Measurements from ENCODE around the gene NDUFV1.

NDUFV1 gene

DNA sequence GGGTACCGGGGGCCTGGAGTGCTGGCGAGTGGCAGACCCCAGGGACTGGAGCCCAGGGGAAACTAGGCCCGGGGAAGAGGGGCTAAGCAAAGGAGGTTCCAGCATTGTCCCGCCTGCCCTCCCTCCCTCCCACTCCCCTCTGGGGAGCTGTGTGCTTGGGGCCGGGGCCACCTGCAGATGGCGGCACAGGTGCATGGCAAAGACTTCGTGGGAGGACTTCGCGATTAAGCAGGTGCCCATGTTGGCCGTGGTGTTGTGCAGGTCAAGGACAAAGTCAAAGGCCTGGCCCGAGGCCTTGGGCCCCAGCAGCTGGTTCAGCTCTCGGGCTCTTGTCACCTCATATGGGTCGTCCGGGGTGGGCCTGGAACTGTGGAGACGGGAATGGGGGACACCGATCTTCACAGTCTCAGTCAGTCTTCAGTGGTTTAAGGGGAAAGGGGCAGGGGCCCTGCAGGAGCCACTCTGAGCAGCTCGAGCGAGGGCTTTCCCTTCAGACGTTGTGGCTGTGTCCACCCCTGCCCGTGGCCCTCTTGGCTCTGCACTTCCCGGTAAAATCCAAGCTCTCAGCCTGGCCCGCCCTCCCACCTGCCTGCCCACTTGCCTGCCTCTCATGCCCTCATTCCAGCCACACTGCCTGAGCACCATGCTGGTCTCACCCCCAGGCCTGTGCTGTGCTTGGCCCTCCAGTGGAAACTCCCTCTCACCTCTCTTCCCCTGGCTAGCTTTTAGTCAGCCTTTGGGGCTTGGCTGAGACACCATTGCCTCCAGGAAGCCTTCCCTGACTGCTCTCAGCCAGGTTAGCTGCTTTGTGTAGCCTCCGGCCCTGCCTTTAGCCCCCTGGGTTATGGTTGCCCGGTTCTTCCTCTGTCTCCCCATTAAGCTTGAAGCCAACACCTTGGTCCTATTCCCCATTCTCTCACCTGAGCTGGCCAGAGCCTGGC is 39.1 kb downstream of the NDUFV1 start:
- WGBS: 92% methylated on average over 22 of the region's 24 CpGs
- H3K4me1 ChIP-seq (ENCODE audit: insufficient read depth, low read length): 0 out of 2 replicates have a peak, but pooled peaks cover 4% of the 10 kb centered on the region
- H3K9ac ChIP-seq (ENCODE audit: low read depth, low read length): no peak overlapping the region
- H3K9me3 ChIP-seq (ENCODE audit: insufficient read depth, low read depth, low read length): no peaks in the 10 kb centered on the region
- no peak overlapping the region for H3K4me3 ChIP-seq (ENCODE audit: low read length)
- peaks cover 10% of the 10 kb centered on the region; the same call in 1 of the 2 replicates for H3K27me3 ChIP-seq (ENCODE audit: insufficient read depth, low read length)
- no peak overlapping the region for H3K27ac ChIP-seq (ENCODE audit: low read depth, low read length)
- no peaks in the 10 kb centered on the region for H3K36me3 ChIP-seq (ENCODE audit: insufficient read depth, low read length)

DNA sequence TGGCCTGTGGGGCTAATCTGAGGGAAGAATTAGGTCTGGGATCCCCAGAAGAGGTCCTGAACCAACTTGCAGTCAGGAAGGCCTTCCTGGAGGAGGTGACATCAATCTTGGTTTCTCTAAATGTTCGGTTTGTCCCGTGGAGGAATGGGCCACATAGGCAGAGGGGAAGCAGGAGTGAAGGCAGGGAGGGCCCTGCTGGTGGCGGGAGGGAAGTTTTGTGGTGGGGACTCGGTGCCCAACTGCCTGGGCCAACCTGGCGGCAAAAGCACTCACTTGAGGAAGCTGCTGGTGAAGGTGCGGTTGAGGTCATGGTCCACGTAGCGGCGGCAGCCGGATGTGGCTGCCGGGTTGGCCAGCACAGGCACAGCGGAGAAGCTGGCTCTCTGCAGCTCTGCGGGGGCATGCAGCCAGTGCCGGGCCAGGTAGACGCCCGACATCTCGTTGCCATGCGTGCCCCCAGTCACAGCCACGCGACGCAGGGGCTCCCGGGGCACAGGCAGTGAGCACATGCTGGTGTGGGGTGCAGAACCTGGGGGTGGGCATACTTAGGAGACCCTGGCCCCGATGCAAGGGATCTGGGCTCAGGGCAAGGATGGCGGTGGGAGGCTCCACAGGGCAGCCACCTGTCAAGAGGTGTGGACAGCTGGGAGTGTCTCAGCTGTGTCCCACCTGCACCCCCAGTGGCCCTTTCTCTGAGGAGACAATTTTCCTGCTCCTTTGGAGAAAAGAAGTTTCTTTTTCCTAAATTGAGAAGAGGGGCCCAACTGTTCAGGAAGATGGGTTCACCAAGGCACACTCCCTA is 40.0 kb downstream of the NDUFV1 start:
- Histone ChIP-seq H3K9me3 (ENCODE audit: insufficient read depth, low read depth, low read length) (no peaks in the 10 kb centered on the region), H3K36me3 (ENCODE audit: insufficient read depth, low read length) (no peaks in the 10 kb centered on the region), H3K9ac (ENCODE audit: low read depth, low read length) (no peak overlapping the region), H3K4me3 (ENCODE audit: low read length) (no peak overlapping the region), H3K4me1 (ENCODE audit: insufficient read depth, low read length) (0 out of 2 replicates have a peak, but pooled peaks cover 4% of the 10 kb centered on the region), H3K27ac (ENCODE audit: low read depth, low read length) (no peak overlapping the region), H3K27me3 (ENCODE audit: insufficient read depth, low read length) (peaks cover 3% of the 10 kb centered on the region; the same call in 1 of the 2 replicates)
- WGBS: 91% methylated on average over 24 of the region's 24 CpGs

DNA sequence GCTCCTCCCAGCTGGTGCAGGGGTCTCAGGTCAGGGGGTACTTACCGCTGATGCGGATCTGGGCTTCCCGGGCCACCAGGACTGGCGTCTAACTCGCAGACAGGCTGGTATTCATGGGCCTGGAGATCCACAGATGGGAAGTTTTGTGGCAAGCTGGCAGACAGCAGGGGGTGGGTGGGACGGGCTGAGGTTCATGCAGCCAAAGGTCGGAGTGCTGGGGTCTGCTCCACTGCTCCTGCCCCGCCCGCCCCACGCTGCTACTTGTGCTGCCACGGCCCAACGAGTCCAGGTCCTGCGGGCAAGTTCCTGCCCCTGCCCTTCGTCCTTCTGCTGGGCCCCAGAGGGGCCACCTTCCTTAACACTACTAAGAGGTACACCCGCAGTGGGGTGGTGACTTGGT is 40.7 kb downstream of the NDUFV1 start:
- H3K27ac ChIP-seq (ENCODE audit: low read depth, low read length): no peak overlapping the region
- H3K4me1 ChIP-seq (ENCODE audit: insufficient read depth, low read length): 0 out of 2 replicates have a peak, but pooled peaks cover 4% of the 10 kb centered on the region

DNA sequence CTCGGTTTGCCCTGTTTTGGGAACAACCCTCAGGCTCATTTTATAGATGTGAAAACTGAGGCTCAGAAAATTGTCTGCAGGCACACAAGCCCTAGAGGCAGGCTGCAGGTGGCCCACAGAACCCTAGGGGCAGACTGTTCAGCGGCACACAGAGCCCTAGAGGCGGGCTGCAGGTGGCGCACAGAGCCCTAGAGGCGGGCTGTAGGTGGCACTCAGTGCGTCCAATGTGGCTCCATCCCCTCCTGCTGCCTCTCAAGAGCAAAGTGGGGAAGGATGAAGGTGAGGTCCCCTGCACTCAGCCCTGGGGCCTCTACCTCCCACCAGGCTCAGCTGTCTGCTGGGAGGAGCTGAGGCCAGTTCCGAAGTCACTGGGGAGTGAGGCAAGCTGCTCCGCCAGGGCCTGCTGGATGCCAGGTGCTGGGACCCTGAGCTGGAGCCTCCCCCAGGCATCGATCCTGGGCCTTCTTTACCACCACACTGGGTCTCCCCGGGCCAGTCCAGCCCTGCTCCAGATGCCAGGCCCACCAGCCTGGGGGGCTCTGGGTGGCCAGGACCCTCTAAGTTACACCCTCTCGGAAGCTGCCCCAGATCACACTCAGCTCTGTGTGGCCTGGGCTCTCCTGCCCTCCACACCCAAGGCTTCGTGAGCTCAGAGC is 41.5 kb downstream of the NDUFV1 start:
- Histone ChIP-seq H3K27ac (ENCODE audit: low read depth, low read length) (no peak overlapping the region), H3K4me1 (ENCODE audit: insufficient read depth, low read length) (0 out of 2 replicates have a peak, but pooled peaks cover 4% of the 10 kb centered on the region), H3K4me3 (ENCODE audit: low read length) (no peak overlapping the region), H3K9ac (ENCODE audit: low read depth, low read length) (no peak overlapping the region), H3K36me3 (ENCODE audit: insufficient read depth, low read length) (no peaks in the 10 kb centered on the region), H3K27me3 (ENCODE audit: insufficient read depth, low read length) (no peaks in the 10 kb centered on the region), H3K9me3 (ENCODE audit: insufficient read depth, low read depth, low read length) (no peaks in the 10 kb centered on the region)
- WGBS: 65% methylated on average over 12 of the region's 12 CpGs

More for the DNA sequence above, 40.7 kb downstream of the NDUFV1 start:
- Histone ChIP-seq H3K9me3 (ENCODE audit: insufficient read depth, low read depth, low read length) (no peaks in the 10 kb centered on the region), H3K27me3 (ENCODE audit: insufficient read depth, low read length) (no peaks in the 10 kb centered on the region), H3K36me3 (ENCODE audit: insufficient read depth, low read length) (no peaks in the 10 kb centered on the region), H3K9ac (ENCODE audit: low read depth, low read length) (no peak overlapping the region), H3K4me3 (ENCODE audit: low read length) (no peak overlapping the region)
- 90% methylated on average over 15 of the region's 15 CpGs for WGBS

DNA sequence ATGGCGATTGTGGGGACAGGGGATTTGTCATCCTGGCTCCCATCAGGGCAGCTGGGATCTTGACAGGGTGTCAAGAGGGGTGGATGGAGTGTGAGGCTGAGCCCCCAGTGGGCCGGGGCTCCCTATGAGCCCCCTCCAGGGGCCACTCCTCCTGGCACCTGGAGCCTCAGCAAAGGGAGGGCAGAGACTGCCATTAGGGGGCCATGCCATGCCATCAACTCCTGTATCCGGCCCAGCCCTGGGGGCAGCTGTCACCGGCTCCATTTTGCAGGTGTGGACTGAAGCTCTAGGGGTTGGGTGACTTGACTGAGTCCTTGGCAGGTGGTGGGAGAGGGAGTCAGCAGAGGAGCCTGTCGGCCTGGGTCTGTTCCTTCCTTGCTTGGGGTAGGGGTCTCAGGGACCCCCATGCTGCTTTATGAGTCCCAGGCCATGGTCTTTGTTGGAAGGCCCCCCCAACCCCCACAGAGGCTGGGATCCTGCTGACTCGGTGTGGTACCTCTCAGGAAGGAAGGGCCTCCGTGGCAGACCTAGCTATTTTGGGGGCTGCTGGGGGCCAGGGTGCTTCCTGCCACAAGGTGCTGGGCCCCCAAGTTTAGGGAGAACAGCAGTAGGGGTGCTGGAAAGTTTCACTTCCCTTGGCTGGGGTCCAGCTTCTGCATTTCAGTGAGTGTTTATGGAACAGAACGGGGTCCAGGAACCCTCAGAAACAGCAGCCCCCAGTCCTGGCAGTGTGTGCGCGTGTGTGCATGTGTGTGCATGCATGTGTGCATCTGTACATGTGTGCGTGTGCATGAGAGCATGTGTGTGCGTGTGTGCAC is 42.3 kb downstream of the NDUFV1 start:
- 93% methylated on average over 12 of the region's 12 CpGs for WGBS
- Histone ChIP-seq H3K27ac (ENCODE audit: low read depth, low read length) (no peak overlapping the region), H3K36me3 (ENCODE audit: insufficient read depth, low read length) (no peaks in the 10 kb centered on the region), H3K9ac (ENCODE audit: low read depth, low read length) (no peak overlapping the region), H3K9me3 (ENCODE audit: insufficient read depth, low read depth, low read length) (no peaks in the 10 kb centered on the region), H3K4me1 (ENCODE audit: insufficient read depth, low read length) (0 out of 2 replicates have a peak, but pooled peaks cover 4% of the 10 kb centered on the region), H3K4me3 (ENCODE audit: low read length) (no peak overlapping the region), H3K27me3 (ENCODE audit: insufficient read depth, low read length) (no peaks in the 10 kb centered on the region)

DNA sequence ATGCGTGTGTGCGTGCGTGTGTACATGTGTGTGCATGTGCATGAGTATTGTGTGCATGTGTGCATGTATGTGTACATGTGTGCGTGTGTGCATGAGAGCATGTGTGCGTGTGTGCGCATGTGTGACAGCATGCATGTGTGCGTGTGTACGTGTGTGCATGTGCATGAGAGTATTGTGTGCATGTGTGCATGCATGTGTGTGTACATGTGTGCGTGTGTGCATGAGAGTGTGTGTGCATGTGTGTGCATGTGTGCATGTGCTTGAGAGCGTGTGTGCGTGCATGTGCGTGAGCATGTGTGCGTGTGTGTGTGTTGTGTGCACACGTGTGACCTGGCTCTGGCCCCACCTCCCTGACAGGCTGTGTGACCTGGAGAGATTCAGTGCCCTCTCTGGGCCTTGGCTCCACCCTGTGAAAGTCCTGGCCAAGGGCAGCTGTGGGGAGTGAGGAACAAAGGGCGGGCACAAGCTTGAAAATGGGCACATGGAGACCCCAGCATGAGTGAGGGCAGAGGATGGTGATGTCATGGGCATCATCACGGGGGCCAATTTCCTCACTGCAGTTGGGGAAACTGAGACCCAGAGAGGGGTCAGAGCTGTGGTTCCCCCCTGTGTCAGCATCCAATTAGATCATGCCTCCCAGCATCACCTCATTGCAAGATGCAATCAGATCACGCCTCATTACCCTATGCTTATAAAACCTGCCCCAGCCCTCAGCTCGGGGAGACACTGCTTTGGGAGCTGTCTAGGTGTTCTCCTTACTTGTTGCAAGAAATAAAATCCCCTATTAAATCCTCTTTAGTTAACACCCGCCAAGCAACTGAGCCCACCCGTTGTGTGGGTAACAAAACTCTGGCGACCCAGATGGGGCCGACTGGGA is 43.1 kb downstream of the NDUFV1 start:
- WGBS: 92% methylated on average over 22 of the region's 22 CpGs
- no peaks in the 10 kb centered on the region for H3K9me3 ChIP-seq (ENCODE audit: insufficient read depth, low read depth, low read length)
- H3K4me3 ChIP-seq (ENCODE audit: low read length): no peak overlapping the region
- no peaks in the 10 kb centered on the region for H3K27me3 ChIP-seq (ENCODE audit: insufficient read depth, low read length)
- no peak overlapping the region for H3K27ac ChIP-seq (ENCODE audit: low read depth, low read length)
- H3K36me3 ChIP-seq (ENCODE audit: insufficient read depth, low read length): no peaks in the 10 kb centered on the region
- H3K9ac ChIP-seq (ENCODE audit: low read depth, low read length): no peak overlapping the region
- 0 out of 2 replicates have a peak, but pooled peaks cover 4% of the 10 kb centered on the region for H3K4me1 ChIP-seq (ENCODE audit: insufficient read depth, low read length)

DNA sequence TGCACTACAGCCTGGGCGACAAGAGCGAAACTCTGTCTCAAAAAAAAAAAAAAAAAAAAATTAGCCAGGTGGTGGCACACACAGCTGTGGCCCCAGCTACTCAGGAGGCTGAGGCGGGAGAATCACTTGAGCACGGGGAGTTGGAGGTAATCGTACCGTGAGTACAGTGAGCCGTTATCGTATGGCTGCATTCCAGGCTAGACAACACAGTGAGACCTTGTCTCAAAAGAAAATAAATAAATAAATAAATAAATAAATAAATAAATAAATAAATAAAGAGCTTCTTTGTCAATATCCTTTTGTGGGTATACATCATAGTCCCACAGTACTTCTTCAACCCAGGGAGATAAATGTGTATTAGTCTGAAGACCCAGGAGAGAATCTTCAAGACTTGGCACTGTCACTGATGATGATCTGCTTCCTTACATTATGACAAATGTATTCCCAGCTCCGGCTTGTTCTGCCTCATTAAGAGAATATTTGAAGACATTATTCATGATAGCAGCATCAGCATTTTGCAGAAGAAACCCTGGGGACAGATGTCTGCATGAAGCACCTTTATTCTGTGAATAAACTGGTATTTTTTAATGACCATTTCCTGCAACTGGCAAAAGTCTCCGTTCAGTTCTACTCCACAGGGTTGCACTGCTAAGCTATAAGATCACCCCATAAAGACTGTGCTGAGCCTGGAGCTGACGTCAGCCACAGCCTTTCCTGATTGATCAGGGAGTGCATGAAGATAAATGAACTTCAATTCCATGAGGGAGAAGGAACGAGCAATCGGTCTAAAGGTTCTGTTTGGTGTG is 45.4 kb downstream of the NDUFV1 start:
- 82% methylated on average over 11 of the region's 13 CpGs for WGBS
- no peak overlapping the region for H3K4me3 ChIP-seq (ENCODE audit: low read length)
- no peaks in the 10 kb centered on the region for H3K36me3 ChIP-seq (ENCODE audit: insufficient read depth, low read length)
- H3K27me3 ChIP-seq (ENCODE audit: insufficient read depth, low read length): no peaks in the 10 kb centered on the region
- H3K9ac ChIP-seq (ENCODE audit: low read depth, low read length): no peak overlapping the region
- H3K9me3 ChIP-seq (ENCODE audit: insufficient read depth, low read depth, low read length): peaks cover 20% of the 10 kb centered on the region
- H3K27ac ChIP-seq (ENCODE audit: low read depth, low read length): no peak overlapping the region
- H3K4me1 ChIP-seq (ENCODE audit: insufficient read depth, low read length): 0 out of 2 replicates have a peak, but pooled peaks cover 4% of the 10 kb centered on the region

DNA sequence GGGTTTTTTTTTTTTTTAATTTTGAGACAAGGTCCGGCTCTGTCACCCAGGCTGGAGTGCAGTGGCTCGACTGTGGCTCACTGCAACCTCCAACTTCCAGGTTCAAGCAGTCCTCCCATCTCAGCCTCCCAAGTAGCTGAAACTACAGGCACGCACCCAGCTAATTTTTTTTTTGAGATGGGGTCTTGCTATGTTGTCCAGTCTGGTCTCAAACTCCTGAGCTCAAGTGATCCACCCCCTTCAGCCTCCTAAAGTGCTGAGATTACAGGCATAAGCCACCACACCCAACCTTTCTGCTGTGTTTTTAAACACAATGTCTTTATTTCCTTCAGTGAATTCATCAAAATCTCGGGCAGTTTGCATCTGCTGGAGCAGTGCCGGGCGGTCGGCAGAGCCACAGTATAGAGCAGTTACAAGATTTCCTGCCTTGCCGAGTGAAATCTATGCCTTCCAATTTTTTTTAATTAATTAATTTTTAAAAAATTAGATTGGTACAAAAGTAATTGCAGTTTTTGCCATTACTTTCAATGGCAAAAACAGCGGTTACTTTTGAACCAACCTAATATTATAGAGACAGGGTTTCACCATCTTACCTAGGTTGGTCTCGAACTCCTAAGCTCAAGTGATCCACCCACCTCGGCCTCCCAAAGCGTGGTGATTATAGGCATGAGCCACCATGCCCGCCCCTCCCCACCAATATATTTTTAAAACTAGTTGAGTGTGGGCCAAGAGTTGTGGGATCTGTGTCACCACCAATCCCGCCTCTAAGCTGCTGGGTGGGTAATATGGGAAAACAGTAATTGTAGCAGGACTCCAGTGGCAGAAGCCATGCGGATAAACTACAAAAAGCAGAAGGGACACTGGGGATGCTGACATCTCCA is 46.5 kb downstream of the NDUFV1 start:
- Histone ChIP-seq H3K27me3 (ENCODE audit: insufficient read depth, low read length) (no peaks in the 10 kb centered on the region), H3K4me3 (ENCODE audit: low read length) (no peak overlapping the region), H3K27ac (ENCODE audit: low read depth, low read length) (no peak overlapping the region), H3K4me1 (ENCODE audit: insufficient read depth, low read length) (0 out of 2 replicates have a peak, but pooled peaks cover 4% of the 10 kb centered on the region), H3K36me3 (ENCODE audit: insufficient read depth, low read length) (no peaks in the 10 kb centered on the region), H3K9ac (ENCODE audit: low read depth, low read length) (no peak overlapping the region), H3K9me3 (ENCODE audit: insufficient read depth, low read depth, low read length) (peaks cover 26% of the 10 kb centered on the region)
- WGBS: 95% methylated on average over 12 of the region's 15 CpGs
